GM18858 (cell line): ENCODE data around the gene ZNF800.

Source experiments
- ATAC-seq: cut with Tn5 transposase; IDR thresholded peaks from one replicate; pipeline ENCODE4 v1.9.1; 2021; ENCODE audit not compliant: unreplicated experiment

Gene ZNF800

DNA sequence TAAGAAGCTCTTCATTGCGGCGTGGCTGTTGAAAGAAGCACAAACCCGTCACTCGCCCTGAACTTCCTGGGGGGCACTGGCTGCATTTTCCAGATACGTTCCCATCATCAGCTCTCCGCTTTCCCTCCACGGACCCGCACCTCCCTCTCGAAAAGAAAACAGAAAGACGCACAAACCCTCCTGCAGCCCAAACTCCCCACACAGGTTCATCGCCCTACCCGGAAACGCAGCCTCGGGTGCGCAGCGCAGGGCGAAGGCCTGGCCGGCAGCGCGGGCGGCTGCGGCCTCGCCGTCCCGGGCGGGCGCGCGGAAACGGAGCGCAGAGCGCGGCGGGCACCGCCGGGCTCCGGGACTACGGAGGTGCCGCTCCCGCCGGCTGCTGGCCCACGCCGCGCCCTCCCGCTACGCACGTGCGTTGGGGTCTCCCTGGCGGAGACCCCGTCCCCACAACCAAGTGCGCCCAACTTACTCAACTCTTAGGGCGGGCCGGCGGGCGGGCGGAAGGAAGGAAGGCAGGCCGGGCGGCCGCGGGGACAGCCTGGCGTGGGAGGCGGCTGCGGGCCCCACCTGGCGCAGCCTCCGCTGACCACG, 822 bp downstream of the ZNF800 start:
- ATAC-seq = peak; percentile 24

GRCh38 chr7:127390817-127391590, 1.5 kb downstream of the ZNF800 start:
- ATAC-seq = no peak

GRCh38 chr7:127390186-127390816, 2.2 kb downstream of the ZNF800 start:
- ATAC-seq = no peak

GRCh38 chr7:127389321-127389720, 3.2 kb downstream of the ZNF800 start:
- no peak for ATAC-seq

- ATAC-seq = no peak
Observed at GRCh38 chr7:127387974-127388373, 4.5 kb downstream of the ZNF800 start.

- no peak for ATAC-seq
Observed at GRCh38 chr7:127383123-127383835, 9.2 kb downstream of the ZNF800 start.

DNA sequence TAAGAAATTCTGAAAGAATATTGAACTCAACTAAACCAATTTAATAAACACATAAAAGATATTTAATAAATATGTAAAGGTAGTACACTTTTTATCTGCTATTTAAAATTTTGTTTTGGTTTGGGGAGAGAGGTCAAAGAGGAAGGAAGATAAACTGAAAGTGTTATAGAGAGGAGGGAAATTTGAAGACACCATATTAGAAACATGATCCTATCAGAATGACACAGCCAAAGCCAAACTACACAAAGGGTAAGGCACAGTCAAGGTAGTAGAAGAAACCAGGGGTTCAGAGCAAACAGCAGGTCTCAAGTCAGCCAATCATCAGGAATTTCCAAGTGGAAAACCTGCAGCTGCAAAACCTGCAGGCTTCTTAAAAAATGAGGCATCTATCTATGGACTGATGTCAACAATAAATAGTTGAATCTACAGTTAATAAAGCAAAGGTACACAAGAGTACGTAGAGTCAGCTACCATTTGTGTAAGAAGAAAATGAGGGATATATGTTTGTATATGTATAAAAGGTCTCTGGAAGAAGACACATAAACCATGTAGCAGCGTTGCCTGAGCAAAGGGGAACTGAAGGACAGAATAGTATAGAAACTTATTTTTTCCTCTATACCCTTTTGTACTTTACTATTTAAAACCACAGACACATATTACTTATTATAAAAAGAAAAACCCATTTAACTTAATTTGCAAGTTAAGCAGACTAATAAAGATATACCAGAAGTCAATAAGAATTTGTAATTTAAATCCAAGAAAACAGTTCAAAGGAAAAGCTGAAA, 10.0 kb downstream of the ZNF800 start:
- peak; percentile 39 for ATAC-seq

GRCh38 chr7:127380479-127380878, 12.0 kb downstream of the ZNF800 start:
- no peak for ATAC-seq

DNA sequence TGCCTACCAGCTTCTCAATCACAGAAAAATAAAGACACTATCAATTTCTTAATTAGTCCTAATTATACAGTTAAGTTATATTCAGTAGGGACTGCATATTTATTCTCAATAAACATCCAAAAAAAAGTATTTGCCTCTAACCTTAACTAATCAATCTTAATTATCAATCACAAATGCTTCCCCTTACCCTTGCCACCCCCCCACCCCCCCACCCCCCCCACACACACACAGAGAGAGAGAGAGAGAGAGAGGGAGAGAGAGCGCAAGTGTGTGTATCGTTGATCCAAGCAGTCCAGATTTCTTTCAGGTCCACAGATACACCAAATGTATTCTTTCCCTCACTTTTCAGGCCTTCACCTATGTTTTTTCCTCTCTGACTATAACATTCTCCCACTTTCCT, 12.9 kb downstream of the ZNF800 start:
- ATAC-seq = no peak

GRCh38 chr7:127378537-127378936, 14.0 kb downstream of the ZNF800 start:
- no peak for ATAC-seq

DNA sequence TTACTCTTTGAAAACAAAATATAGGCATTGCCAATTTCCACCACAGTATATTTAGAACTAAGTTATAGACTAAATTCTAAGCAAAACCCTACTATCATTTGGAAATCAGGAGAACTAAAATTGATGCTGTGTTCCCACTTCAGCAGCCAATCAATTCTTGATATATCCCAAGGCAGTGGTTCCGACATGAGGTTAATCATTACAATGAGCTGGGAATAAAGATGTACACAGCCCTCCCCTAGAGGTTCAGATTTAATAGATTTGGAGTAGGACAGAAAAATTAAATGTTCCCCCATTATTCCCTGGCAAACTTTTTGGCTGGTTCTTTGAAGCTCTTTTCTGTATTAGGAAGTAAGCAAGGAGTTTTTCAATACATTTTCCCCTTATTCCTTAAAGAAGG, 15.1 kb downstream of the ZNF800 start:
- ATAC-seq = no peak

DNA sequence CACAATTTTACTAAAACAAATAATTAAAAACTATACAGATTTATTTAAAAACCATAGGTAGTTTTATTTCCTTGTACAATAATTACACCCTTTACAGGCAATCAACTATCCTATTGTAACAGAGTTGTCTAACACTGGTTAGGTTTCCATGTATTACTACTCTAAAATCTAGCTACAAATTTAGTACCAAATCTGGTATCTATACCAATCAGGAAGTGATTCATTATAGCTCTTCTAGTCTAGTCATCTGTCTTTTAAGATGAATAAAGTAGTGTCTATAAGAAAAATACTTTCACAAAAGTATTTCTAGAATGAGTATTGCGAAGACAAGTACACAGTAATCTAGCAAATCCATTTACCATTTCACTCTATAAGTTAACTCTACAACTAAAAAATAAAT, 16.9 kb downstream of the ZNF800 start:
- no peak for ATAC-seq

- no peak for ATAC-seq
Observed at GRCh38 chr7:127367679-127368078, 24.8 kb downstream of the ZNF800 start.

DNA sequence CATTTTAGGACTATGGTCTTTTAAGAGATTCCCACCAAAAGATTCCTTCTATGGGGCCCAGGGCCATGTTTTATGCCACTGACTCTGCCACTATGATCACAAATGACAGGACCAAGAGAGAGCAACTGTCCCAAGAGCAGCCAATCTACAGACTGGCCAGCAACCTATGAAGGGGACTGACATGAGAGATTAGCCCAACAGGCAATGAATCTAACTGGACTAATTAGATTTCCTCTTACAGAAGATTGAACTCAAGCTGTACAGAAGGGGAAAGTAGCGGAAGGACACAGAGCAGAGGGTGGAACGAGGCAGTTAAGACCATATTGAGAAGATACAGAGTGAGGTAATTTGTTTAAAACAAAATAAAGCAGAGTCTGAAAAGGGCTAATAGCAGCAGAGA, 25.8 kb downstream of the ZNF800 start:
- no peak for ATAC-seq

DNA sequence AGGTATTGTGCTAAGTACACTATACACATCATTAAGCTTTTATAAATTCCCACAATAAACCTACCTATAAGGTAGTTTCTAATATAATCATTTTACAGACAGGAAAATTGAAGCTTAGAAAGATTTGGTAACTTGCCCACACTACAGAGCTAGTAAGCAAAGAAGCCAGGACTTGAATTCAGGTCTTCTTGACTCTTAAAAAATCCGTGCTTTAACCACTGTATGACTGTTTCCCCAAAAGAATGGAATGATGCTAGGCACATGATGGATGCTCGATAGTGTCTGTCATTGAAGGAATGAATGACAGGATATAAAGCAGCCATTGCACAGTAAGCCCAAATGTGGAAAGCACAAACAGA, 26.6 kb downstream of the ZNF800 start:
- ATAC-seq = no peak

DNA sequence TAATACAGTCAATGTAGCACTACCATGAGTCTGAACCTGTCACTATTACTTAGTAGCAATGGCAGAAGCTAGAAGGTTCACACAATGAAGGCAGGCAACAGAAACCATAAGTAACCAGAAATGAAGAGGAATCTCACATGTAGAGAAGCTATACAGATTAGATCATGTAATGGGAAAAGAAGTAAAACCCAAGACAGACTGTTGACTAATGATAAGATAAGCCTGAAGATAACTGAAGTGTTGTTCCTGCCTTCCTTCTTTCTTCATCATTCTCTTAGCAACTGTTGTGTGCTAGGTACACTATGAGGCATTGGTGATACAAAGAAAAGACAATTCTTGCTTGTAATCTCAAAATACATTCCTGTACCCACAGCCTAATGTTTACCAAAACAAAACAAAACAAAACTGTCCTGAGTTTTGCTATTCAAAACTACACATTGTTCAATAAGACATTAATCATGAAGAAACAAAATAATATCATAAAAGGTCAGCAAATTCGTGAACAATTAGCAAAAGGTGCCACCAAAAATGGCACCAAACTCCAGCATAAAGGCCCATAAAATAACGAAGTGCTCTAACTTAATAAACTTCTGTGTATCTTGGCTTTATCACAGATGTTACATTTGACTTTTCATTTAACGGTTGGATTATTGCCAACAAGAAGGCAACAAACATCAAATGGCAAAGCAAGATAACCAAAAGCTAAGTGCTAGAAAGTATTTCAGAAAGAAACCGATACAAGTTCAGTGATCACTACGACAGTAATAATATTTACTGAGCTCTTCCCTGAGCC, 27.1 kb downstream of the ZNF800 start:
- no peak for ATAC-seq

- ATAC-seq = no peak
Observed at GRCh38 chr7:127362364-127363027, 30.0 kb downstream of the ZNF800 start.

- ATAC-seq = no peak
Observed at GRCh38 chr7:127361736-127362135, 30.8 kb downstream of the ZNF800 start.

DNA sequence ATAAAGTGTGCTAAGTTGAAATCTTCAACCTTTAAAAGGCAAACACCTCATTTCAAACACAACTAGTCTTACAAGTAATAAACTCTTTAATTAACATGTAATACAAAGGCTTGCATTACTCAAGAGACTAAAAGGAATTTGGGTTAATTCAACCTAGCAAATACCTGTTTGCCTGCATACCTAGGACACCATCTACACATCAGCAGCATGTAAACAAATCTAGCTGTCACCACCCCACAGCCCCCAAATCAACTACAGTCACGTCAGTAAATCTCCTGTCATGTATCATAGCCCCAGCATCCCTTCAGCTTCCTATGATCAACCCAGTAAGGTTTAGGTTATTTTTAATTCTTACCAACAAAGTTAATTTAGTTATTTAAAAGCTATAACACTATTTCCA, 33.5 kb downstream of the ZNF800 start:
- no peak for ATAC-seq

- ATAC-seq = no peak
Observed at GRCh38 chr7:127353897-127354296, 38.6 kb downstream of the ZNF800 start.
